GM12874 (cell line): ENCODE results near the gene EBF4.

Experiments
- TF ChIP-seq, protein P1 (sequence below): IDR thresholded peaks from 2 replicates; pipeline ENCODE4 v1.5.1; 2011; ENCODE audit warnings: low read depth, mild to moderate bottlenecking, control low read depth, low read length, moderate library complexity; ENCODE audit not compliant: insufficient read depth

The EBF4 gene

DNA sequence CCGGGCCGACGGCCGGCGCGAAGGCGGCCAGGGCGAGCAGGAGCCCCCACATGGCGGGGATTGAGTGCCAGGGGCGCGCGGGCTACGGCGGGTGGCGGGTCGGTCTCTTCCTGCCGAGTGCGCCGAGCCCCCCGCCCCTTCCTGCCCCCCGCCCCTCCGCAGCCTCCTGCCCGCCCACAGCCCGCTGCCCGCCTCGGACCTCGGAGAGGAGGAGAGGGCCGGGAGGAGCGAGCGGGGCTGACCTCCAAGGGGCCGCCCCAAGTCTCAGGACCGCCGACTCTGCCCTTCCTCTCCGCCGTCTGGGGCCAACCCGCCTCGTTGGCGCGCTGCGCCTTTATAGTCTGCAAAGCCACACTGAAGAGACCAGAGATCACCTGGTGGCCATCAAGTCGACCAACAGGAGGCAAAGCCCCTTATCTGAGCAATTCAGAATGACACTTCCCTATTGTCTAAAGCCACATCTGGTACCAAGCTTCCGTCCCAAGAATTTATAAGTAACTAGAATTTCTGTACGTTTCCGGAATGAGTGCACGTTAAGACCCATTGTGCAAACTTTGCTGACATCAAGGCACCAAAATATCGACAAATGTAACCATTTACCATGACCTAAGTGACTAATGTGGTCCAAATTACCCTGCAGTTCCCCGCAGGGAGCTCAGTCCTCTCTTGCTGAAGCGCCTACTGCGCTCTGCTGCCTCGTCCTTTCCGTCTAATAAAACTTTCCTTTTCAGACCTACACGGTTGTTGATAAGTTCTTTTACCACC lies 108.1 kb downstream of the EBF4 start, which contains the start of gene CPXM1:
TSS of gene CPXM1 (minus strand) at position 107 of the 765 bp plus-strand sequence. CDS start at position 52, 55 bp downstream.
- TF ChIP-seq, protein P1, sequence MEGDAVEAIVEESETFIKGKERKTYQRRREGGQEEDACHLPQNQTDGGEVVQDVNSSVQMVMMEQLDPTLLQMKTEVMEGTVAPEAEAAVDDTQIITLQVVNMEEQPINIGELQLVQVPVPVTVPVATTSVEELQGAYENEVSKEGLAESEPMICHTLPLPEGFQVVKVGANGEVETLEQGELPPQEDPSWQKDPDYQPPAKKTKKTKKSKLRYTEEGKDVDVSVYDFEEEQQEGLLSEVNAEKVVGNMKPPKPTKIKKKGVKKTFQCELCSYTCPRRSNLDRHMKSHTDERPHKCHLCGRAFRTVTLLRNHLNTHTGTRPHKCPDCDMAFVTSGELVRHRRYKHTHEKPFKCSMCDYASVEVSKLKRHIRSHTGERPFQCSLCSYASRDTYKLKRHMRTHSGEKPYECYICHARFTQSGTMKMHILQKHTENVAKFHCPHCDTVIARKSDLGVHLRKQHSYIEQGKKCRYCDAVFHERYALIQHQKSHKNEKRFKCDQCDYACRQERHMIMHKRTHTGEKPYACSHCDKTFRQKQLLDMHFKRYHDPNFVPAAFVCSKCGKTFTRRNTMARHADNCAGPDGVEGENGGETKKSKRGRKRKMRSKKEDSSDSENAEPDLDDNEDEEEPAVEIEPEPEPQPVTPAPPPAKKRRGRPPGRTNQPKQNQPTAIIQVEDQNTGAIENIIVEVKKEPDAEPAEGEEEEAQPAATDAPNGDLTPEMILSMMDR = no peak

DNA sequence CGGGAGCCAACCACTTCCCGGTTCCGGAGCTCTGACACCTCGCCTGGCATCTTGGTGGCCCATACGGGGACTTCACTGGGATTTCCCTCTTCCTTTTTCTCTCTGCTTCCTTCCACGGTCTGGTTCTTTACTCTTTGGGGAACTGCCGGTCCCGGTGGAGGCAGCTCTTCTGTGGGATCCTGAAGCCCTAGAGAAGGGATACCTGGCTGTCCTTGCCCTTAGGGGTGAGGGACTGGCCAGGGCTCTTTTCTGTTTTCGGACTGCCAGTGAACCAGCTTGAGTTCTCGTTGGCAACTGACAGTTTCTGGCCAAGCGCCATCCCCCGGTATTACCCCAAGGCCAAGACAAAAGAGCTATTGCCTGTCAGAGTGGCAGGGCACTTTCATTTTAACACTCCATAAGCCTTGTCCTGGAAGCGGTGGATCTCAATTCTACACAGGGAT lies 108.7 kb downstream of the EBF4 start:
- TF ChIP-seq, protein P1 = no peak

DNA sequence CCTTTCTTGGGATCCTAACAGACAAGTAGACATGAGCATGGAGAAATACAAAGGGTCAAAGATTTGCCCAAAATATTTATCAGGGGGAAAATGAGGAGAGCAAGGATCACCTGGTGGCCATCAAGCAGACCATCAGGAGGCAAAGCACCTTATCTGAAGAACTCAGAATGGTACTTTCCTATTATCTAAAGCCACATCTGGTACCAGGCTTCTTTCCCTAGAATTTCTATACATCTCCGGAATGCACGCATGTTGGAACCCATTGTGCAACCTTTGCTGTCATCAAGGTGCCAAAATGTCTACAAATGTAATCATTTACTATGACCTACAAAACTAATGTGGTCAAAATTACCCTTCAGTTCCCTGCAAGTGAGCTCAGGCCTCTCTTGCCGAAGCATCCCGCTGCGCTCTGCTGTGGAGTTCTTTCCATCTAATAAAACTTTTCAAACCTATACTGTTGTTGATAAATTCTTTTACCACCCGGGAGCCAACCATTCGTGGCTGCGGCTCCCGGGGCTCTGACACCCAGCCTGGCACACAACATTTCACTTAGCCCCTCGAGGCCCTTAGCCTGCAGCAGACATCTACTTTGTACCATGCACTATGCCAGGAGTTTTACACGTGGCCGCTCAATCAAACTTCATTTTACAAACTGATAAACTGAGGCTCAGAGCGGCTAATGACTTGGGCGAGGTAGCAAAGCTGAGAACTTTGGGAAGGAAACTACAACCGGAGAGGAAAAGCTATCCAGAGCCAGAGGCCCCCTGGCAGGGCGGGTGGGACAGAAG lies 111.7 kb downstream of the EBF4 start:
- TF ChIP-seq, protein P1 = no peak

DNA sequence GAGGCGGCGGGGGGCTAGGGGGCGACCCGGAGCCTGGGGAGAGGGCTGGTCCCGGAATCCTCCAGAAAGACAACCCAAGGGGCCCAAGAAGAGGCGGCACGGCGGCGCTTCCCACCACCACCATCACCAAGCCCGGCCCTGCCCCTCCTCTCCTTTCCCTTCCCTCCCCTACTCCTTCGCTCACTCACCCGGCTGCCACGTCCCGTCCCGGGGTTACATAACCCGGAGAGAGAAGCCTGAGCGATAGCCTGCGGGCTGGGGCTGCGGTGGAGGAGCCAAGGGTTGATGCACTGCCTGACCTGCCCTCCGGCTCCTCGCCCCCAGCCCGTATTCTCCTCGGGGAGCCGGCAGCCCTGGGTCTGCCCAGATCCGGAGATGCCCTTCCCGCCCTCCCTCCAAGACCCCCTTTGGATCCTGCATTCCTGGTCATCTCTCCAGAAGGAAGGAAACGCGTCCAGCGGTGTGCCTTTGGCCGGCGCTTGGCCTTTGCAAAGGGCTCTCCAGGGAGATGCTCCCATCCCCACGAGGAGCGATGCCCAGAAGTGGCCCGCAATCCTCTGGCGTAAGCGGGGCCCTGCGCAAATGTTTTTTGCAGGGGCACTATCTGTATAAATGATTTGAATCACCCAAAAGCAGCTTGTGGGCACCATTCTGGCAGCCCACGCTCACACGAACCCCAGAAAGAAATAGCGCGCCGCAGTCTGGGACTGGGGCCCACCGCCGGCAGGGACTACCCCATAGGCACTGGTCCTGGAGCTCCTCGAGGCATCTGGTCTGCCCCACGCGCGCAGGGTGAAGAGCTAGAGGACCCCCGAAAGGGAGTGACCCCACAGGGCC lies 112.5 kb downstream of the EBF4 start:
- TF ChIP-seq, protein P1 = no peak

DNA sequence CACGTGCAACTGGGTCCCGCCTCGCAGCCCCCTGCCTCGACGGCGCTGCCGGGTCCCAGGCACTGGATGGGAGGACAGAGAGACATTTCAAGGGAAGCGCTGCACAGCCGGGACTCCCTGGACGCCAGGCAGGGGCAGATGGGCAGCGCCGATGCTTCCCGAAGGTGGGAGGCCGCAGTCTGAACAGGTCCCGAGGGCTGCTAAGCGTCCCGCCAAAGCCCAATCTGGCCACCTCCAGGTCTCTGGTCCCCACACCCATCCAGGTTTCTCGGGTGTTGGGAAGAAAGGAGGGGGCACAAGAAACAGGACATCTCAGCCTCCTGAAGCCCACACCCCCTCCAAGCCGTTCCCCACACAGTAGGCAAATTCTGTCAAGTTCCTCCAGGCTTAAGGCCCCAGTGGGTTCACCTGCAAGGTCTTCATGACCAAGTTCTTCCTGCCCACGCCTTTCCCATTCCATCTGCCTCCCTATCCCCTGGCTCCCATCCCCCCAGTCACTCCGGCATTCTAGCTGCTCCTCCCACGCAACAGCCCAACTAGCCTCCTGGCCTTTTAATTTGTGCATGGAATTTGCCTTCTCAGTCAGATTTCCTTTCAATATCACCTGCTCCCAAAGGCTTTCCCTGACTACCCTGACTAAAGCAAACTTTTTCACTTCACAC lies 113.2 kb downstream of the EBF4 start:
- TF ChIP-seq, protein P1 = no peak

DNA sequence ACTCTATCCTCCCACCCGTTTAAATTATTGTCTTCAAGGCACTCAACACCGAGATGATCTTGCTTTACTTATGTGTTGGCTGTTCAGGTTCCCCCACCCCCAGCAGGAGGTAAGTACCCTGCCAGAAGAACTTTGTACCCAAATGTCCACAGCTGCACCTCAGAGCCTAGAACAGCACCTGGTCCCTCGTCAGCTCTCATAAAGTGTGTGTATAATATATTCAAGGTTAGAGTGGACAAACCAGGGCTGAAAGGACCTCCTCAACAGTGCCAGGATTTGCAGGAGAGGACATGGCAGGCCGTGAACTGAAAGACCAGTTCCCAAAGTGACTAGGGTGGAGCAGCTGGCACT lies 113.7 kb downstream of the EBF4 start:
- TF ChIP-seq, protein P1 = no peak
